Epithelial cell of esophagus (primary cell): Measurements from ENCODE around the gene EWSR1.

Experiments
- DNase-seq: peaks from one replicate; pipeline ENCODE4 v3.0.0; 2010; ENCODE audit warnings: low read depth
- H3K4me3 ChIP-seq: 2 replicates; pipeline ENCODE4 v1.5.1; 2011; ENCODE audit warnings: mild to moderate bottlenecking, low read length, control low read depth
- TF ChIP-seq, protein P1 (sequence below): IDR thresholded peaks from 2 replicates; pipeline ENCODE4 v1.5.1; 2011; ENCODE audit warnings: low read depth, mild to moderate bottlenecking, low read length, control low read depth, inconsistent platforms; ENCODE audit not compliant: insufficient read depth; ENCODE audit errors: missing control alignments

The EWSR1 gene

DNA sequence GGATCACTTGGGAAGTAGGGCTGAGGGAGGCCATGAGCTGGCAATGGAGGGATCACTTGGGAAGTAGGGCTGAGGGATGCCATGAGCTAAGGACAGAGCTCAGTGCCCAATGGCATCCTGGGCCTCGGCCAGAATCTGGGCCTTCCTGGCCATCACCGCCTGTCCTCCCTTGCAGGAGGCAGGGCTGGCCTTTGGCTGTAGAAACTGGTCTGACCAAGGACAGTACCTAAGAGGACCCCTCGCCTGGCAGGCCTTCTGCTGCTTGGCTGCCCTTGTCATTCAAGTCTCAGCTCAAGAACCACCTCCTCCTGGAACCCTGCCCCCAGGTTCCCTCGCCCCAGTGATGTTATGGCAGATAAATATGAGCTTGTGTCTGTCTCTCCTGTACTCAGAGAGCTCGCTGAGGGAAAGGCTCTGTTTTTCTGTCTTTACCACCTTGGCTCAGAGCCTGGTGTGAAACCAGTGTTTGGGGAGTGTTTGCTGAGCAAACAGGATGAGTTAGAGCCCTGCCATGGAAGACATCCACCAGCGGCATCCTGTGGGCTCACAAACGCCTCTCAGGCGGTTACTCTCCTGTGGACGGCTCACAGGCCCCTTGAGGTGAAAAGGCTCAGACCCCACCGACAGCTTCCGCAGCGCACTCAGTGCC is 66.8 kb downstream of the EWSR1 start:
- H3K4me3 ChIP-seq = no peak overlapping the region
- TF ChIP-seq, protein P1, sequence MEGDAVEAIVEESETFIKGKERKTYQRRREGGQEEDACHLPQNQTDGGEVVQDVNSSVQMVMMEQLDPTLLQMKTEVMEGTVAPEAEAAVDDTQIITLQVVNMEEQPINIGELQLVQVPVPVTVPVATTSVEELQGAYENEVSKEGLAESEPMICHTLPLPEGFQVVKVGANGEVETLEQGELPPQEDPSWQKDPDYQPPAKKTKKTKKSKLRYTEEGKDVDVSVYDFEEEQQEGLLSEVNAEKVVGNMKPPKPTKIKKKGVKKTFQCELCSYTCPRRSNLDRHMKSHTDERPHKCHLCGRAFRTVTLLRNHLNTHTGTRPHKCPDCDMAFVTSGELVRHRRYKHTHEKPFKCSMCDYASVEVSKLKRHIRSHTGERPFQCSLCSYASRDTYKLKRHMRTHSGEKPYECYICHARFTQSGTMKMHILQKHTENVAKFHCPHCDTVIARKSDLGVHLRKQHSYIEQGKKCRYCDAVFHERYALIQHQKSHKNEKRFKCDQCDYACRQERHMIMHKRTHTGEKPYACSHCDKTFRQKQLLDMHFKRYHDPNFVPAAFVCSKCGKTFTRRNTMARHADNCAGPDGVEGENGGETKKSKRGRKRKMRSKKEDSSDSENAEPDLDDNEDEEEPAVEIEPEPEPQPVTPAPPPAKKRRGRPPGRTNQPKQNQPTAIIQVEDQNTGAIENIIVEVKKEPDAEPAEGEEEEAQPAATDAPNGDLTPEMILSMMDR = no peak
- DNase-seq = no peak

DNA sequence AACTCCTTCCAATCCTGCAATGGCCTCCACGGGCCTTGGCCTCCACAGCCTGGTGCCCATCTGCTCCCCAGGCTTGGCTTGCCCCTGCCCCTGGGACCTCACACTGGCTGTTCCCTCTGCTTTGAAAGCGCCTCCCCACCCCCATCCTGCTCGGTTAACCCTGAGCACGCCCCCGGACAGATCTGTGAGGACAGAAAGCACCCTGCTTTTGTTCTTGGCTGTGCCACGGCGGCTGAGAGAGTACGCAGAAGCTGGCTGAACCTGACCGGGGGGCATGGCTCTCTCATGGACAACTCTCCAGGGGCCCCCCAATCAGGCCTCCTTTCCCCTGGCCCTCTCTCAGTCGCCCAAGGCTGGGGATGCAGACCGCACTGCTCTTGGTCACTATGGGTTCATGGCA is 67.6 kb downstream of the EWSR1 start:
- no peak for DNase-seq
- TF ChIP-seq, protein P1 = no peak
- H3K4me3 ChIP-seq = no peak overlapping the region

DNA sequence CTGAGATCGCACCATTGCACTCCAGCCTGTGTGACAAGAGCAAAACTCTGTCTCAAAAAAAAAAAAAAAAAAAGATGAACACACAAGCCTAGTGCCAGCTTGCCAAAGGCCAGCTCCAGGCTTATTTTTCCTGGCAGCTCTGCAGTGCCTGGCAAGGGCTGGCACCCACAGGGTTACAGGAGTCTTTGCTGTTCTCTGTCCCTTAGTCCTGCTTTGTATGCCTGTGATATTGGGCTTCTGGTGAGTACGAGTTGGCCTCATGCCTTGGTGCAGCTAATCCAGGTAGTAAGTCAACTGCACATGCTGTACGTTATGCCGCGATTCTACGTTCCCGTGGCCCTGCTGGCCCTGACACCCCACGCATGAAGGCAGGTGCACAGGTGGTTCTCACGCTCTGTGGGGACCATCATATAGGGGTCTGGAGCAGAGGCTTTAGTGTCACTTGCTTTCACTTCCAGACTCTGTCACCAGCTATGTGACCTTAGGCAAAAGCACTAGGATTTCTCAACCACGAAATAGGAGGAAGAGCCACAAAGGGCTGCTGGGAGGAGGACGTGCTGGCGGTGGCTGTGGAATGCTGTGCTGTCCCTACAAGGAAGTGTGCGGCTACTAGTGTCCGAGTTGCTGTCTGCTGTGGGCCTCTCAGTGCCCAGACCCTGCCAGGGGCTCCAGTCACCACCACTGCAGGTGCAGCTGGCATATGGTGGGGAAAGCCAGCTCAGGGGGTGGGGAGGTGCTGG is 68.9 kb downstream of the EWSR1 start:
- no peak overlapping the region for H3K4me3 ChIP-seq
- no peak for DNase-seq
- TF ChIP-seq, protein P1 = no peak

DNA sequence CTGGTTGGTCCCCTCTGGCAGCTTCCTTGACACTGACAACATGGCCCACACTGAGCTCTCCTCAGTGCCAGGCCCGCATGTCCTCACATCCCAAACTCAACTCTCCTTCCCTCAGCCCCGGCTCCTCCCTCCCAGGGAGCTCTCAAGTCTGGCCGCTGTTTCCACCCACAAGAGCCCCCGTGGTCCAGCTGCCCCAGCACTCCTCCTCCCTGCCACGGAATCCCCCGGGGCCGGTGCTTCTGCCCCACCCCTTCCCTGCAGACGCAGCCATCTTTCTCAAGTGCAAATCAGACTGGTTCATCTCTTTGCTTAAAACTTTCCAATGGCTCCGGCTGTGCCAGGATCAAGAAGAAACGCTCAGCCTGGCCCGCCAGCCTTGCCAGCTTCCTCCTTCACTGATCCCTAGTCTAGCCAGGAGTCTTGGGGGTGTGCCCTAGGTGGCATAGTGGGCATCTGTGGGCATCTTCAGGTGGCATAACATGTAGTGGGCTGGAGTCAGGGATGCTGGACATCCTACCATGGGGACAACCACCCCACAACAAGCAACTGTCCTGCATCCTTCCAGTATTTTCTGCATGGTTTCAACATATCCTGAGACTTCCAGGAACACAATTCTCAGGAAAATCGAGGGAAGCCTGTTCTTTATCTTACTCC is 69.7 kb downstream of the EWSR1 start:
- TF ChIP-seq, protein P1 = no peak
- DNase-seq = no peak
- no peak overlapping the region for H3K4me3 ChIP-seq

DNA sequence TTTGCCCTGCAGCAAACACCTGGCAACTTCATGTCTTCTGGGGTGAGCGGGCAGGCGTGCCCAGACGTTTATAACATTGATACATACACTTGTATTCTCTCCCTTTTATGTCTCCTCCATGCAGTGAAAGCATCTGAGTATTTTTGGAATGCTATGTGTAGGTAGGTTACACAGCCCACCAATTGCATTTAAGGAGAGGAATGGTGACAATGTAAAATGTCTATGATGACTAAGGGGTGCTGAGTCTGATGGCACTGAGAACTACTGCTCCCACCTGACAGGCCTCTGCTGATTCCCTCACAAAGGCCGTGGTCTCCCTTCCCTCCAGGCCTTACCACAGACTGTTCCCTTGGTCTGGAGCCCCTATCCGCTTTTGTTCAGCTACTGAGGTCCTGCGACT is 70.3 kb downstream of the EWSR1 start:
- H3K4me3 ChIP-seq = no peak overlapping the region
- TF ChIP-seq, protein P1 = no peak
- DNase-seq = no peak

DNA sequence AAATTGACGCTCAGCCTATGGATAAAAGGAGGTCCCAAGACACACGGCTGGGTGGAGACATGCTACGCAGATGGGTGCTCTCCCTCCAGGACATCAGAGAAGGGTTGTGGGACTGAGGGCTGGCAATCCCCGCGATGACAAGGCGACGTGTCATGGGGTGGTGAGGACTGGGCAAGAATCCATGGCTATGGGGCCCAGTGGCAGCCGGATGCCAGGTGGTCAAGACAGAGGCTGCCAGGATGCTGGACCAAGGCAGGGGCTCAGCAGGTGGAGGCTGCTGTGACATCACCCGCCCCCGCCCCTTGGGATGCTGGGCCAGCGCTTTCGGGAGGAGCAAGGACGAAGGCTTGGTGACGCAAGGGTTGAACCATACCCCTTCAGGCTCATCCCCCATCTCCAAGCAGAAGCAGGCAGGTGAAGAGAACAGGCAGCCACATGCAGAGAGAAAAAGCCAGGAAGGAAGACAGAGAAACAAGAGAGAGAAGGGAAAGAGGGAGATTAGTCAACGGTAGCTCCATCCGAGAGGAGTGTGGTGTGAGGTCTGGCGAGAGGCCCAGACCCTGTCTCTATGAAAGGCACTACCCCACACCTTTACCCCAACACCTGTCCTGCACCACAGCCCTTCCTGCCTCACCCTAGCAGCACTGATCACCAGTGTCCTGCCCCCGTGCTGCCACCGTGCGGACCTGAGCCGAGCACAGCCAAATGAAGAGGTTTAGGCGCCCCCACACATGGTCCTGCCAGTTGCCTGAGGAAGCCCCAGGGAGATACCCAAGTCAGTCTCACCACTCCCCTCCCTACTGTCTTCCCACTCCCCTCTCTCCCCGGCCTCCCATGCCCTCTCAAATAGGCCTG is 71.5 kb downstream of the EWSR1 start:
- DNase-seq = peak; percentile 77
- H3K4me3 ChIP-seq = no peak overlapping the region
- TF ChIP-seq, protein P1 = no peak
